HuH-7.5 (cell line): ENCODE data around the gene ANKRD62.
"Not testable (repeated sequence)": the region's sequence is repeated elsewhere in the genome, so short reads cannot be mapped to it uniquely, and the experiment has no call there.

Experiments
- DNase-seq: peaks from one replicate; pipeline ENCODE4 v3.0.0; 2011; ENCODE audit warnings: low spot score

Gene ANKRD62

GRCh38 chr18:12066910-12067511, 26.6 kb upstream of the ANKRD62 start:
- no peak for DNase-seq

GRCh38 chr18:12067671-12068070, 26.0 kb upstream of the ANKRD62 start:
- no peak for DNase-seq

DNA sequence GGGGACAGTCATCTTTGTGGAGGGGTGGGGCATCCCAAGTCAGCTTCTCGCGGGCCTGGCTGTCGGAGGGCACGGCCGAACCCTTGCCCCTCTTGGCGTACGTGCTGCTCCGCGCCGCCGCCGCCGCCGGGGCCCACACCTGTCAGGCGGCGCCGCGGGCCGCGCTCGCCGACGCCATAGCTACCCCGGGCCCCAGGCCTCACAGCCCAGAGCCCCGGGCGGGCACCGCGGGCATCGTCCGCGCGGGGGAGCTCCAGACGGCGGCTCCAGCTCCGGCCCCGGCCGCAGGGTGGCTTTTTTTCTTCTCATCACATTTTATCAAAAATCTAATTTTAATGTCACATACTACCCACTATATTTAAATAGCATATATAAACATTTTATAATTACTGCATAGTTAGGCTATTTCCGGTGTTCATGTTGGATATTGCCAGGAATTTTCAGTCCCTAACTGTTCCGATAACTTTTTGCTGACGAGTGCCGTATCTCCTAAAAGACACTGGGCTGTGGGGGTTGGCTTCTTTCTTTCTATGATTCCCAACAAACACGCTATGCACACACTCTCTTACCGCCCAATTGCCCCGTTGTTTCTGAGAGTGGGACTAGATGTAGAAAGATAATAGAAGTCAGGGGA, 25.2 kb upstream of the ANKRD62 start:
- not testable (repeated sequence) for DNase-seq

GRCh38 chr18:12068950-12069320, 24.7 kb upstream of the ANKRD62 start:
- DNase-seq: no peak

GRCh38 chr18:12071066-12071465, 22.6 kb upstream of the ANKRD62 start:
- DNase-seq: not testable (repeated sequence)

- no peak for DNase-seq
These were observed 20.6 kb upstream of the ANKRD62 start for GRCh38 chr18:12072996-12073395.

DNA sequence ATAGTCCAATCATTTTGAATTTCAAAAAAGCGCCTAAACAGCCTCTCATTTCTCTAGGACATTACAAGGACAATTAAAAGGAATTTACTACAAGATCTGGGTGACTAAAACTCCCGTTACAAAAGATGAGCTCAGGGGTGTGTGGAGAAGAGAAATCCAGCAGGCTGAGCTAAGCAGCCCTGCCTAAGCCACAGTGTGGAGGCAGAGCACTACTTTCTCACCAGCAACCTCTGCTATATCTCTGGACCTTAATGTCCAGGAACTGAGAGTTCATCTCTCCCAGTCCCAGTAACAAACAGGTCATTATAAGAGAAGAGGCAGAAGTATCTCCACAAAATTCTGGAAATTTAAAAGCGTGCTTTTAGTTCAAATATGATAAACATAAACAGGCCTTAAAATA, 18.9 kb upstream of the ANKRD62 start:
- DNase-seq: no peak

DNA sequence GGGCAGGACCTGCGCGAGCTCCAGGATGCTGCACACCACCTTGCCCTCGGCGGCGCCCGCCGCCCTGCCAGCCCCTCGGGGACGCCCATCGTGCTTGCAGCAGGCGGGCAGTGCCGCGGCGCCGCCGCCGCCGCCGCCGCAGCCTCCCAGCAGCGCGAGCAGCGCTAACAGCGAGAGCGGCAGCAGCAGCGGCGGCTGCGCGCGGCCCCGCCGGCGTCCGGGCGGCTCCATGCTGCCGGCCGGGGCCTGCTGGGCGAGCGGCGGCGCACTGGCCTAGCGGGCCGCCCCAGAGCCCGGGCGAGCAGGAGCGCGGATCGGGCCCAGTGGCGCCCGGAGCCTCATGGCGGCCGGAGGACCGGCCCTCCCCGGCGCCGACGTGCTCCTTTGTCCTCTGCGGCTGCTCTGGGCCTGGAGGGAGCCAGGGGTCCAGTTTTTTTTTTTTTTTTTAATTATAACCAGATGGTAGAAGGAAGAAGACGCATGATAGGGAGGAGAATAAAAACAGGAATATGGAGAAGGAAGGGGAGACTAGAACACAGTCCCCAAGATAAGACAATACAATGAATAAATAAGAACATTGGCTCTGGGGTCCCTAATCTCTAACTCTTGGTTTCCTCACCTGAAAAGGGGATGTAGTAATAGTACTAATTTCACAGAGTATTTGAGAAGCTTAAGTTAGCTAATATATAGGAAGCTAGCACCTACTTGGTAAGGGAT, 17.1 kb upstream of the ANKRD62 start:
- no peak for DNase-seq

DNA sequence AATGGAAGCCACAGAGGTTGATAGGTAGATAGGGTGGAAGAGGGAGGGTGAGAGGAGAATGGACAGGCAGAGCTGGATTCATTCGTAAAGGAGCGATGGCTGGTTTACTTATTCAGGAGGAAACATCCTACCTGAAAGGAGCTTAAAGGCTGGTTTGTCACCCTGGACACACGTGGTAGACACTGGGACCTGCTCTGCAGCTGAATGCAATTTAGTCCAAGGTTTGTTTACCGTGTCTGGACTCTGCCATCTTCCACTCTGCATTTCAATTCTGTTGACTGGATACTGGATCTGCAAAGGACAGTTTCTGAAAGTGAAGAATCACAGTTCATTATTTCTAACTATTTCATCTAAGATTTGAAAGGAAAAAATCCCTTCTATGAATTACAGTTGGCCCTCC, 15.6 kb upstream of the ANKRD62 start:
- DNase-seq: not testable (repeated sequence)

DNA sequence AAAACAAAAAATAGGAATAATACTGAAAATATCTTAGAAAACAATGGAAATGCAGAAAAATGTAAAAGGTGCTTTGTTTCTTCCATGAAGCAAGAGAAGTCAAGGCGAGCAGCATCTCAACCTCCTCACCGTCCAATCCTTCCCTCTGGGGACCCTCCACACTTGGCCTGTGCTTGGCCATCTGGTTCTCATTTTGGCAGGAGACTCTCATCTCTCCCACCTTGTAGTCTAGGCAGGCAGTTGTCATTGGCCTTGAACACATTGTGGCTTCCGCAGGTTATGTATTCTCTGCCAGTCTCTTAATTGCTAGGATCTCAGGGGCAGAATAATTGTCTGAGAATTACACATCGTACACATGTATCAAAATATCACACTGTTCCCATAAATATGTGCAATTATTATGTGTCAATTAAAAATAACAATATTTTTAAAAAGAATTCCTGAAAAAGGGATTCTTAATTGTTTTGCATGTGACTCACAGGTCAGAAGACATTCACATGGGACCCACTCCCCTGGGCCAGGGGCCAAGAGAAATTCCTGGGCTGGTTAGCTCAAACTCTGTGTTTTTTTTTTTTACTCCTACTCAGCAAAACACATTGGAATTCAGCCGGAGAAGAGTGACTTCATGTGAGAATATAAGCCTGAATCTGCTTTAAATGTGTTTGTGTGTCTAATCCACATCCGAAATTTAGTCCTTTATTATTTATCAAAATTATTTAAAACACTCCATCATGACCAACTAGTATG, 14.0 kb upstream of the ANKRD62 start:
- DNase-seq: no peak

DNA sequence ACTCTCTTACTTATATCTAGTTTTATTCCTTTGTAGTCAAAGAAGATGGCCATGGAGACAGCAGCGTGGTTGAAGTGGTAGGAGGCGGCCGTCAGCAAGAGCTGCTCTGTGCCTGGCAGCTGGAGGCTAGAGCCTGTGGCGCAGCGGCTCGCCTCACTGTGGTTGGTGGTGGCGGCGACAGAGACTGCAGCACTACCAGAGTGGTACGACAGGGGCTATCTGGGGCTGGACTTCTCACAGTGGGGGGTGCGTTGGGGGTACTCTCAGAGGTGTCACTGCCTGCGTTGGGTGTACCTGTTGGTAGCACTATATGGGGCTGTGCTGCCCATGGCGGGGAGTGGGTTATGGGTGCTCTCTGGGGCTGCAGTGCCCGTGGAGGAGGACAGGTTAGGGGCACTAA, 8.5 kb upstream of the ANKRD62 start:
- DNase-seq: no peak

GRCh38 chr18:12085786-12086185, 7.9 kb upstream of the ANKRD62 start:
- DNase-seq: no peak

GRCh38 chr18:12086249-12086648, 7.4 kb upstream of the ANKRD62 start:
- no peak for DNase-seq

DNA sequence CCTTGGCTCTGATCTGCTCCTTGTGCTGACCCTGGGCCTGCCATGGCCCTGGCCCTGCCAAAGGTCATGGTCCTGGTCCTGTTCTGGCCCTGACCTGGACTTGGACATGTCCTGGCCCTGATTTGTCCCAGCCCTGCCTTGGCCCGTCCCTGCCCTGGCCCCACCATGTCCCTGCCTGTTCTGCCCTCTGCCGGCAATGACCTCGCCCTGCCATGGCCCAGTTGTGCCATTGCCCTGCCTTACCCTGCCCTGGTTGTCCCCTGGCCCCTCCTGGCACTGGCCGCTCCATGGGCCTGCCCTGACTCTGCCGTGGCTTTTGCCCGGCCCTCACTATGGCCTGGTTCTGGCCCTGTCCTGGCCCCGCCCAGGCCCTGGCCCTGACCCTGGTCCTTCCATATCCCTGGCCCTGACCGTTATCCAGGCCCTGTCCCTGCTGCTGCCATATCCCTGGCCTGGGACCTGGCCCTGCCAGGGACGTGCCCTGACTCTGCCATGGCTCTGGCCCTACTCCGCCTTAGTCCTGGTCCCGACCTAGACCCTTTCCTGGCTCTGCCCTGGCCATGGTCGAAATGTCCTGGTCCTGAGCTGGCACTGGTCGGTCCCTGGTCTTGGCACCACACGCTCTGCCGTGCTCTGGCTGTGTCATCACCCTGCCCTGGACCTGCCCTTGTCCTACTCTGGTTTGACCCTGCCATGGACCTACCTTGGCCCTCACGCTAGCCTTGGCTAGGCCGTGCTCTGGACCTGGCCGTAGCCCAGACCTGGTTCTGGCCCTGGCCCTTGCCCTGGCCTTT, 6.8 kb upstream of the ANKRD62 start:
- no peak for DNase-seq

DNA sequence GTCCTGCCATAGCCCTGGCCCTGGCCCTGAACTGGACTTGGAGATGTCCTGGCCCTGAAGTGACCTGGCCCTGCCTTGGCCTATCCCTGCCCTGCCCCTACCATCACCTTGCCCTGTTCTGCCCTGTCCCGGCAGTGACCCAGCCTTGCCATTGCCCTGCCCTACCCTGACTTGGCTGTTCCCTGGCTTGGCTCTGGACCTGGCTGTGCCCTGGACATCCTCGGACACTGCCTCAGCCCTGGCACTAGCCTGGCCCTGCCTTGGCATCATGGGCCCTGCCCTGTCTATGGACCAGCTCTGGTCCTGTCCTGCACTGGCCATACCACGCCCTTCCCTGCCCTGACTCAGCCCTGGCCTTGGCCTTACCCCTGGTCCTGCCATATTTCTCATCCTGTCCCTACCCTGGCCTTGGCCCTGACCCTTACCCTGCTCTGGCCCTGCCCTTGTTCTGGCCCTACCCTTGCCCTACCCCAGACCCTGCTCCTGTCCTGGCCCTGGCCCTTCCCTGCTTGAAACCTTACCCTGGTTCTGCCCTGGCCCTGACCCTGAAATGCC, 6.1 kb upstream of the ANKRD62 start:
- DNase-seq: no peak

GRCh38 chr18:12088096-12088495, 5.5 kb upstream of the ANKRD62 start:
- no peak for DNase-seq

- DNase-seq: no peak
These were observed 4.8 kb upstream of the ANKRD62 start for GRCh38 chr18:12088731-12089375.

GRCh38 chr18:12091538-12092141, 2.0 kb upstream of the ANKRD62 start:
- no peak for DNase-seq

DNA sequence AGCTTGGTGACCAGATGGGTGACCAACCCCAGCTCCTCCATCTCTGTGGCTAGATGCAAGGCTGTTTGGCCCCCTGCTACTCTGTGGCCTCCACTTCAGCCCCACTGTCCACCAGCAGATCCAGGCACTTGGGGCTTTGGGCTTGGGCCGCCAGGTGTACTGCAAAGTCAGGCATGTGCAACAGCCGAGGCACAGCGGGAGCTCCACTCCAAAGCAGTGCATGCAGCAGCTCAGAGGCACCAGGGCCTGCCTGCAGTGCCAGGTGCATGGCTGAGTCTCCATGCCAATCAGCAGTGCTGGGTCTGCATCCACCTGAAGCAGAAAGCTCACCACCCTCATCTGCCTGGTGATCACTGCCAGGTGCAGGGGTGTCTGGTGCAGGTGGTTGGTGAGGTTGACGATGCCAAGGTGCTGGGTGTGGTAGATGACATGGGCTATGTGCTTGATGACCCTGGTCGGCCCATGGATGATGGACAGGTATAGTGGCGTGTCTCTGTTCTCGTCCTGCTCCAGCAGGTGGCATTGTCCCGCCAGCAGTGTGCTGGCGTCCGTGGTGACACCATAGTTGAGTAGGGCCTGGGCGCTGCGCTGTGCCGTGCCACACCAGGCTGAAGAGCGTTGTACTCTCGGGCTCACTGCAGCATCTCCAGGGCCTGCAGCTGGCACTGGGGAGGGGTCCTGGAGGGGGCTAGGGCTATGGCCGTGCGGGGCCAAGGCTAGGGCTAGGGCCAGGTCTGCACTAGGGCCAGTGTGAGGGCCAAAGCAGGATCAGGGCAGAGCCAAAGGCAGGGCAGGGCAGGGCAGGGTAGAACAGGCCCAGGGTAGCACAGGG, 1.0 kb upstream of the ANKRD62 start:
- DNase-seq: peak; percentile 97

- no peak for DNase-seq
These were observed 4.7 kb downstream of the ANKRD62 start for GRCh38 chr18:12098374-12098773.
